ENCODE data around the gene SLC9A9.

The SLC9A9 gene

DNA sequence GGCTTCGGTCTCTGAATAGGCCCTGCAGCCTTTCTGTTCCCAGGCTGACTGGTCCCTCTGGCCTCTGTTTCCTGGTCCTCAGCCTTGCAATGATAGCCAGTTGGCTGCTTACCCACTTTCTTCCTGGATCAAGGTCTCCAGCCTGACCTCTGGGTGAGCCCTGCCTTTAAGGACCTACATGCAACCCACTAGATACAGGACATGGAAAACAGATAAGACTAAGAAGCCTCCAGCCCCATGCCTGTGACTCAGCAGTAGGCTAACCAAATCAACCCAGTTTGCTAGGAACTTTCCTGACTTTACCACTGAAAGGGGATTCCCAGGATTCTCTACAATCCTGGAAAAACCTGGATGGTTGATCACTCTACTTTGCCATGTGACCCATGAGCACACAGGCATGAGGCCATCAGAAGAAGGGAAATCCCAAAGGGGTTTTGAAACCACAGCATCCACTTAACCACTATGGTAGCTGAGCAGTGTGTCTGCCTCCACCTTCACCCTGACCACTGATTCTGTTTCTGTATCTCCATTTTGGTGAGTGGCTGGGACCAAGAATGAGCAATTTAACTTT lies 540.6 kb downstream of the SLC9A9 start:
- Histone ChIP-seq H3K27ac (ENCODE audit: low read length) (no peak overlapping the region), H3K36me3 (ENCODE audit: control insufficient read depth in 1 of 2, insufficient read depth in 2 of 2, low read length in 2 of 2) (no peaks in the 10 kb centered on the region), H3K27me3 (ENCODE audit: low read depth, low read length) (no peaks in the 10 kb centered on the region)

DNA sequence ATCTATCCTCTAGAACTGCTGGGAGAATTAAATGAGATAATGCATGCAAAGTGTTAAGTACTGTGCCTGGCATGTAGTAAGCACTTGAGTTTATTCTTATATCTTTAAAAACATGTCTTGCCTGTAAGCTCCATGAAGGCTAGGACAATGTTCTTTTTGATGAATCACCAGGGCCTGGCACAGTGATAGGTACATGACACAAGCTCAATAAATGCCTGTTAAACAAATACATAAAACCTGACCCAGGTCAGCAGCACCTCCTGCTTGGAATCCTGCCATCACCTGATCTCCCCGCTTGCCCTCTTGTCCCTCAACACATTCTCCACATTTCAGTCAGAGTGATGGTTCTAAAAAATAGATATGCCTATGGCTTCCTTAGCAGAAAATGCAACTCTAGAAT lies 541.9 kb downstream of the SLC9A9 start:
- H3K4me1 ChIP-seq (ENCODE audit: control insufficient read depth in 1 of 2, insufficient read depth in 2 of 2, low read length in 2 of 2), result no peaks in the 10 kb centered on the region
- no peaks in the 10 kb centered on the region for H3K27me3 ChIP-seq (ENCODE audit: low read depth, low read length)
- H3K27ac ChIP-seq (ENCODE audit: low read length), result no peak overlapping the region

More for the DNA sequence above, 540.6 kb downstream of the SLC9A9 start:
- no peaks in the 10 kb centered on the region for H3K9me3 ChIP-seq (ENCODE audit: control insufficient read depth in 1 of 2, low read length in 2 of 2)
- H3K4me3 ChIP-seq (ENCODE audit: low read depth in 1 of 2, low read length in 2 of 2), result no peak overlapping the region
- H3K4me1 ChIP-seq (ENCODE audit: control insufficient read depth in 1 of 2, insufficient read depth in 2 of 2, low read length in 2 of 2), result no peaks in the 10 kb centered on the region

DNA sequence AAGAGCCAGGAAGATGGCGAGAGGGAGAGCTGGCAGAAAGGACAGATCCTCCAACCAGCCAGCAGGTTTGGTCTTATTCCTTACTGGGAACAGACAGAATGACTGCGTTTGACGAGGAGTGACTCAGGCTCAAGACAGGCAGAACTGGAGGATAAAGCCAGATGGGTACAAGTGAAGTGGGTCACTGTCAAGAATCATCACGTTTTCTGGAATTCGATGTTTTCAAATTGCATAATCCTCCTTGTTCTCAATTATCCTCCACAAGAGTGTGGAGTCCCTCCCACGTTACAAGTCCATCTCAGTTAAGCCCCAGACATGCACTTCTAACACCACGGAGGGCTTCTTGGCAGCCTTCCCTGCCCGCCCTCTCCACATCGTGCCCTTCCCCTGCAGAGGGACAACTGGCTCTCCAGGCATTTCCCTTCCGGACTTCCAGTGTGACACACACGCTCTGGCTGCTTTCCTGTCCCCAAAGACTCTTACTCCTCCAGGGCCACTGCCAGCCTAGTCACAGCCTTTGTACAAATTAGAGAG lies 545.6 kb downstream of the SLC9A9 start:
- Histone ChIP-seq H3K36me3 (ENCODE audit: control insufficient read depth in 1 of 2, insufficient read depth in 2 of 2, low read length in 2 of 2) (no peaks in the 10 kb centered on the region), H3K27me3 (ENCODE audit: low read depth, low read length) (no peaks in the 10 kb centered on the region), H3K9me3 (ENCODE audit: control insufficient read depth in 1 of 2, low read length in 2 of 2) (no peaks in the 10 kb centered on the region), H3K4me3 (ENCODE audit: low read depth in 1 of 2, low read length in 2 of 2) (no peak overlapping the region), H3K4me1 (ENCODE audit: control insufficient read depth in 1 of 2, insufficient read depth in 2 of 2, low read length in 2 of 2) (no peaks in the 10 kb centered on the region), H3K27ac (ENCODE audit: low read length) (no peak overlapping the region)

More for the DNA sequence above, 541.9 kb downstream of the SLC9A9 start:
- Histone ChIP-seq H3K4me3 (ENCODE audit: low read depth in 1 of 2, low read length in 2 of 2) (no peak overlapping the region), H3K9me3 (ENCODE audit: control insufficient read depth in 1 of 2, low read length in 2 of 2) (no peaks in the 10 kb centered on the region), H3K36me3 (ENCODE audit: control insufficient read depth in 1 of 2, insufficient read depth in 2 of 2, low read length in 2 of 2) (no peaks in the 10 kb centered on the region)

DNA sequence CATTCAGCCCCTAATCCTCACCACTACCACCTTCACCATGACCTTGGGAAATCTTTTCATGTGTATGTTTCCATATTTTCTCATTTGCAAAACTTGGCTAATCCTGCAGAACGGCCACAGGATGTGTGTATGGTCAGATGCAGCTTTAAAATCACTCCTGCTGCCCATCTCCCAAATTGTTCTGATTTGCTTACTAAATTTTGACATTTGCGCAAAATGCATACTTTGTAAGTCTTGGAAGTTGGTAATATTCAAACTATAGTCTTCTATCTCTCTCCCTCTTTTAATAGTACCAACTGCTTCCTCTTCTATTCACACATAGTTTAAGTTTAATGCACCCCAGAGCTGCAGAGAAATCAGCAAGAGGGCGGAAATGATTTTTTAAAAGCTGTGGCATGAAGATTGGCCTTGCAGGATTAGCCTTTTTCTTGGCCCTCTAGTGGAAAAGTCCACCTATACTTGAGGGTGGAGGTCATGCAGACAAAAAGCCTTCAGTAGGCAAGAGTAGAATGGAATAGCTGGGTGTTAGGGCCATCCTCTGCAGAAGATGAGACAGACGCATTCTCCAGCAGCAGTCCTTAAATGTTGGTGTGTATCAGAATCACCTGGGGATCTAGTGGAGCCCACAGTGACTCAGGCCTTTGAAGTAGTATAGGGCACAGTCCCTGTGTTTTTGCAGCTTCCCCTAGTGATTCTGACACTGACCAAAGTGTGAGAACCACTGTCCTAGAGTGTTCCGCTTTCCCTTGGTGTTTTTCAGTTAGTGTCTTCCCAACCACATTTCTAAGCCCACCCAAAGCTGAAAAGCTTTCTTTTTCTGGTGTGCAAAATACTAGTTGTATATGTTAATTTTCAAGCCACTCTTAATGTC lies 547.0 kb downstream of the SLC9A9 start:
- no peaks in the 10 kb centered on the region for H3K27me3 ChIP-seq (ENCODE audit: low read depth, low read length)
- no peaks in the 10 kb centered on the region for H3K9me3 ChIP-seq (ENCODE audit: control insufficient read depth in 1 of 2, low read length in 2 of 2)
- no peak overlapping the region for H3K27ac ChIP-seq (ENCODE audit: low read length)
- H3K36me3 ChIP-seq (ENCODE audit: control insufficient read depth in 1 of 2, insufficient read depth in 2 of 2, low read length in 2 of 2), result no peaks in the 10 kb centered on the region
- H3K4me3 ChIP-seq (ENCODE audit: low read depth in 1 of 2, low read length in 2 of 2), result no peak overlapping the region
- no peaks in the 10 kb centered on the region for H3K4me1 ChIP-seq (ENCODE audit: control insufficient read depth in 1 of 2, insufficient read depth in 2 of 2, low read length in 2 of 2)

DNA sequence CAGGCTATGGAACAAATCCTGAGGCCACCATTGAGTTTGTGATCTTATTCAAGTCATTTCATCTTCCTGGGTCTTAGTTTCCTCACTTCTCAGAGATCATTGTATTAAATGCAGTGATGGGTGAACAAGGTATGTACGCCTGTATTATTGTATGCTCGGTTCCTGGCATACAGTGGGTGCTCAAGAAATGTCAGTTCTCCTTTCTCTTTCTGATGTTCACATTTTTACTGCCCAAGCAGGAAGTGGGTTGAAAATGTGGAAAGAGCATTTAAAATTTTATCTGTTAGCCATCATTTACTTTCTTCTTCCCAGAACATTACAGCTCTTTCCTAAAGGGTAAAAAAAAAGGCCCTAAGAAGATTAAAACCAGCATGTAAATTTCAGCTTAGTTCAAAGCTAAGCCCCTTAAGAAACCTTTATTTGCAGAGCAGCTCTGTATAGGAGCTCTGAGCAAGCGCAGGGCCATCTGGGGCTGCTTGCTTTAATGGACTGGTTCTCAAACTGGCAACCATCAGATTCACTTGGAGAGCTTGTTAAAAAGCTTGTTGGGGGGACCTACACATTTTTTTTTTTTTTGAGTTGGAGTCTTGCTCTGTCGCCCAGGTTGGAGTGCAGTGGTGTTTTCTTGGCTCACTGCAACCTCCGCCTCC lies 549.3 kb downstream of the SLC9A9 start:
- no peaks in the 10 kb centered on the region for H3K4me1 ChIP-seq (ENCODE audit: control insufficient read depth in 1 of 2, insufficient read depth in 2 of 2, low read length in 2 of 2)
- H3K9me3 ChIP-seq (ENCODE audit: control insufficient read depth in 1 of 2, low read length in 2 of 2), result no peaks in the 10 kb centered on the region
- no peaks in the 10 kb centered on the region for H3K36me3 ChIP-seq (ENCODE audit: control insufficient read depth in 1 of 2, insufficient read depth in 2 of 2, low read length in 2 of 2)
- no peak overlapping the region for H3K27ac ChIP-seq (ENCODE audit: low read length)
- no peaks in the 10 kb centered on the region for H3K27me3 ChIP-seq (ENCODE audit: low read depth, low read length)
- no peak overlapping the region for H3K4me3 ChIP-seq (ENCODE audit: low read depth in 1 of 2, low read length in 2 of 2)

DNA sequence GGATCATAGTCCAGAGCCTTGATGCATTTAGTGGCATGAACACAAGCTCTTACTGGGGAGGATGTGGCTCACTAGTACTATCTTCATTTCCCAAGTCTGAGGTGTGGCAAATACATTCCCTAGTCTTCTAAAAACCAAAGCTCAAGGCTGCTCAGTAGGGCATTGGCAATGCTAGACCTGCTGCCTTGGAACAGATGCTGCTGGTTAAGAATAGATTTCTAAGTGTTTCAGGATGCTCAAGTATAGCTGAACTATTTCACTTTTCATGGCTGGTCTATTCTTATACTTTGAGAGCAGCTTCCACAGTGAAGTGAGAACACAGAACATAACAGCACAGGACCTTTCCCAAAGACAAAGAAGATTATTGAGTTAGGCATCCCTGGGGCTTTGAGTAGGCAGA lies 549.9 kb downstream of the SLC9A9 start:
- H3K27ac ChIP-seq (ENCODE audit: low read length), result no peak overlapping the region
- H3K9me3 ChIP-seq (ENCODE audit: control insufficient read depth in 1 of 2, low read length in 2 of 2), result no peaks in the 10 kb centered on the region
- H3K4me3 ChIP-seq (ENCODE audit: low read depth in 1 of 2, low read length in 2 of 2), result no peak overlapping the region
- H3K27me3 ChIP-seq (ENCODE audit: low read depth, low read length), result no peaks in the 10 kb centered on the region
- no peaks in the 10 kb centered on the region for H3K4me1 ChIP-seq (ENCODE audit: control insufficient read depth in 1 of 2, insufficient read depth in 2 of 2, low read length in 2 of 2)
- no peaks in the 10 kb centered on the region for H3K36me3 ChIP-seq (ENCODE audit: control insufficient read depth in 1 of 2, insufficient read depth in 2 of 2, low read length in 2 of 2)

DNA sequence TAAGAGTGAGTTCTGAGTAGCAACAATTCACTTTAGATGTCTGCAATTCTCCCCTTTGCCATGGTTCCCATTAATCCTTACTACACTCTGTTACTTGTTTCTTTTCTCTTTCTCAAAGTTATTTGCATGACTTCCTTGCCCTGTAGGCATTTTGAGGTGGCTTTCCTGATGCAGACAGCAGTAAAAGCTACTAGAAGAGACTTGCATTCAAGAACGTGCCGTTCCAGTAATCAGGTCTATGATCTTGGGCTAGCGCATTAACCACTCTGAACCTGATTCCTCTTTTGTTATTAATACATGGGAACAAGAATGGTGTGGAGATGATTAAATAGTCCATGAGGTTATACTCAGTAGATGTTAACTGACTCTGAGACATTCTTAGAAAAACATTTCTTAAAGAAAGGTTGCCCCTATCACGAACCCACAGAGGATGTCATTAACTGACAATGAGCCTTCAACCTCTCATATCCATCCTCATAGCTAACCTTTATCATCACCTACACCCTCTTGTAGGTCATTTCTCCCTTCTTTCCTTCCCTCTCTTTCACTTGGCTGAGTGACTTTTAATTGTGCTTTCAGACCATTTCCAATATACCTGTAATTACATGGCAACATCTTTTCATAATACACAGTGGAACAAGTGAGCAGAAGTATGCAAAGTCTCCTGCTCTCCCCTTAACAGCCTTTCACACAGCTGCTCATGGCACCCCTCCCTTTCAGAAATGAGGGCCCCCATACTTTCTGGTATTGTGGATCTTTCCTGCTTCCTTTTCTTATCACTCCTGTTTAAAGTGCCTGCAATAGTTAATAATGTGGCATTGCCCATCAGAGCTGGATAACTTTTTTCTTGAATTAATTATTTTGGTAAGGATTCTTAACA lies 552.8 kb downstream of the SLC9A9 start:
- H3K9me3 ChIP-seq (ENCODE audit: control insufficient read depth in 1 of 2, low read length in 2 of 2), result no peaks in the 10 kb centered on the region
- H3K27ac ChIP-seq (ENCODE audit: low read length), result no peak overlapping the region
- no peaks in the 10 kb centered on the region for H3K27me3 ChIP-seq (ENCODE audit: low read depth, low read length)
- no peaks in the 10 kb centered on the region for H3K4me1 ChIP-seq (ENCODE audit: control insufficient read depth in 1 of 2, insufficient read depth in 2 of 2, low read length in 2 of 2)
- no peaks in the 10 kb centered on the region for H3K36me3 ChIP-seq (ENCODE audit: control insufficient read depth in 1 of 2, insufficient read depth in 2 of 2, low read length in 2 of 2)
- H3K4me3 ChIP-seq (ENCODE audit: low read depth in 1 of 2, low read length in 2 of 2), result no peak overlapping the region

DNA sequence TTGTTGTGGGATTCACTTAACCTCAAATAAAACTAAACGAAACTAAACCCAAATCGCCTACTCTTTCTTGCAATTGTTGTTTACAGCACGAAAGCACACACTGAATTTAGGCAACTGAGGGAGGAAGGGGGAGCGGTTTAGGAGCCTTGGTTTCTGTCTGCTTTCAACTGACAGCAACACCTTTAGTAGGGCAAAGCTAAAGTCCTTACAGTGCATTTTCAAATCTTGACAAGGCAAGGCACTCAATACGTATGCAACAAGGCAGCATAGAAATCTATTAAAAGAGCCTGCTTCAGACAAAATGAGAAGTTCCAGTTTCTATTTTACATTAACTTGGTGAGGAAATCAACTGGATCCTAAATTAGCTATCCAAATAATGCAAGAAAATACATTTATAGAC lies 554.1 kb downstream of the SLC9A9 start:
- no peak overlapping the region for H3K27ac ChIP-seq (ENCODE audit: low read length)
- no peaks in the 10 kb centered on the region for H3K27me3 ChIP-seq (ENCODE audit: low read depth, low read length)
- no peaks in the 10 kb centered on the region for H3K9me3 ChIP-seq (ENCODE audit: control insufficient read depth in 1 of 2, low read length in 2 of 2)
- no peaks in the 10 kb centered on the region for H3K4me1 ChIP-seq (ENCODE audit: control insufficient read depth in 1 of 2, insufficient read depth in 2 of 2, low read length in 2 of 2)
- no peak overlapping the region for H3K4me3 ChIP-seq (ENCODE audit: low read depth in 1 of 2, low read length in 2 of 2)
- H3K36me3 ChIP-seq (ENCODE audit: control insufficient read depth in 1 of 2, insufficient read depth in 2 of 2, low read length in 2 of 2), result no peaks in the 10 kb centered on the region

DNA sequence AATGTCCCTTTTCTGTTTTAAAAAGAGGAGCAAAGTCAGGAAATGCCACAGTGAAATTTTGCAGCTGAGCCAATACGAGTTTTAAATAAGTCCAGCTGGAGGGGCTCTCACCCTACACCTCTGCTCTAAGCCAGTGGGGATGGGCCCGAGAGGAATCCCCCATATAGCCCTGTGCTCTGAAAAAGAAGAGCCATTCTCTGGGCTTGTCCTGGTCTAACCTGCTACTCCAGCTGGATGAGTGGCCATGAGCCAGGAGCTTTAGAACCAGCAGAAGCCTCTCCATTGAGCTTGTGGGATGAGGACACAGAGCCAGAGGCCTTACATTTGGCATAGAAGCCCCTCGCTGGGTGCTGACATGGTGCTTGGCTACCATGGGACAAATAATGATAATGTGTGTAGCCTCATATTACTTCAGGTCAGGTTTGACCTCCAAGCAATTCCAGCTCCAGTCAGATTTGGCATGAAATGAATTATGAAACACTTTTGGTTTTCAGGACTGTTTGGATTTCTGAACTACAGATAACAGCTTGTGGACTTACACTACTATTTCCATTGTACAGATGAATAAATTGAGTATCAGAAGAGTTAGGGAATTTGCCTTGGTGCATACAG lies 556.3 kb downstream of the SLC9A9 start:
- H3K36me3 ChIP-seq (ENCODE audit: control insufficient read depth in 1 of 2, insufficient read depth in 2 of 2, low read length in 2 of 2), result no peaks in the 10 kb centered on the region
- no peaks in the 10 kb centered on the region for H3K4me1 ChIP-seq (ENCODE audit: control insufficient read depth in 1 of 2, insufficient read depth in 2 of 2, low read length in 2 of 2)
- no peaks in the 10 kb centered on the region for H3K27me3 ChIP-seq (ENCODE audit: low read depth, low read length)
- H3K27ac ChIP-seq (ENCODE audit: low read length), result no peak overlapping the region
- H3K4me3 ChIP-seq (ENCODE audit: low read depth in 1 of 2, low read length in 2 of 2), result no peak overlapping the region
- H3K9me3 ChIP-seq (ENCODE audit: control insufficient read depth in 1 of 2, low read length in 2 of 2), result no peaks in the 10 kb centered on the region

DNA sequence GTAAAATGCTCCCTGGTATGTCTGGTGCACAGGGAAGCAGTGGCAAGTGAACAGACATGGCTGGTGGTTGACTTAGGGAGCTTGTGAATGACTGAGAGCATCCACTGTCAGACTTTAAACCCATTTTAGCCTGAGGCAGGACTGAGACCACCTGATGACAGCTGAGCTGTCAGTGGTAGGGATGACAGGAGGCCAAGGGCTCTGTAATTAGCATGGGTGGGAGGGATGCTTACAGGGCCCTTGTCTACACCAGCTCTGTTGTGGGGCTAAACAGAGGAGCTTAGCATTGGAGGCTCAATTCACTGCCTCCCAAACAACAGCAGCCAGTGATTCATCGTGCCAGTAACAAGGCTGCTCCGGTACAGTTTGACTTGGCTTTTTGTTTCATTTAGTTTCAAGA lies 559.3 kb downstream of the SLC9A9 start:
- no peaks in the 10 kb centered on the region for H3K9me3 ChIP-seq (ENCODE audit: control insufficient read depth in 1 of 2, low read length in 2 of 2)
- no peak overlapping the region for H3K4me3 ChIP-seq (ENCODE audit: low read depth in 1 of 2, low read length in 2 of 2)
- H3K36me3 ChIP-seq (ENCODE audit: control insufficient read depth in 1 of 2, insufficient read depth in 2 of 2, low read length in 2 of 2), result no peaks in the 10 kb centered on the region
- H3K27ac ChIP-seq (ENCODE audit: low read length), result no peak overlapping the region
- no peaks in the 10 kb centered on the region for H3K4me1 ChIP-seq (ENCODE audit: control insufficient read depth in 1 of 2, insufficient read depth in 2 of 2, low read length in 2 of 2)
- H3K27me3 ChIP-seq (ENCODE audit: low read depth, low read length), result no peaks in the 10 kb centered on the region
